Neuronal stem cell (in vitro differentiated cells): ENCODE data around the gene AMFR.
A peak's percentile ranks its signal among the peaks of the same experiment; 100 is the strongest.

Experiments used
- DNase-seq: peaks from one replicate; pipeline ENCODE4 v3.0.0-alpha.2; 2013; ENCODE audit warnings: low spot score
- H2AFZ ChIP-seq: one replicate; pipeline ENCODE4 v1.6.1; 2013; ENCODE audit warnings: mild to moderate bottlenecking, low read length, inconsistent platforms
- H2AK5ac ChIP-seq: 2 replicates; pipeline ENCODE4 v1.6.1; 2013; ENCODE audit warnings: low read depth, mild to moderate bottlenecking, inconsistent platforms, low read length, moderate library complexity, mixed read lengths
- H2BK120ac ChIP-seq: 2 replicates; pipeline ENCODE4 v1.6.1; 2013; ENCODE audit warnings: low read depth, mild to moderate bottlenecking, inconsistent platforms, low read length, moderate library complexity, mixed read lengths
- H2BK12ac ChIP-seq: one replicate; pipeline ENCODE4 v1.6.1; 2013; ENCODE audit warnings: low read length, inconsistent platforms
- H2BK15ac ChIP-seq: 2 replicates; pipeline ENCODE4 v1.6.1; 2013; ENCODE audit warnings: mild to moderate bottlenecking, low read length, inconsistent platforms, mixed read lengths
- H2BK5ac ChIP-seq: one replicate; pipeline ENCODE4 v1.6.1; 2013; ENCODE audit warnings: inconsistent platforms, mild to moderate bottlenecking, low read length, moderate library complexity
- H3K14ac ChIP-seq: one replicate; pipeline ENCODE4 v1.6.1; 2013; ENCODE audit warnings: low read length, inconsistent platforms
- H3K18ac ChIP-seq: 2 replicates; pipeline ENCODE4 v1.6.1; 2013; ENCODE audit warnings: low read length, inconsistent platforms
- H3K23ac ChIP-seq: 2 replicates; pipeline ENCODE4 v1.6.1; 2013; ENCODE audit warnings: low read depth, mild to moderate bottlenecking, mixed read lengths, low read length, inconsistent platforms; ENCODE audit not compliant: poor library complexity
- H3K27ac ChIP-seq: replicated peaks from 3 replicates; pipeline ENCODE4 v1.5.1; 2013; ENCODE audit warnings: low read length, inconsistent platforms
- H3K27me3 ChIP-seq, 3 experiments: 2 replicates each; pipeline ENCODE4 v1.6.1; 2013; ENCODE audit warnings: low read length in 3 of 3, mild to moderate bottlenecking in 2 of 3, inconsistent platforms in 1 of 3, low read depth in 1 of 3, mixed read lengths in 1 of 3, moderate library complexity in 1 of 3; ENCODE audit not compliant: control insufficient read depth in 3 of 3, insufficient read depth in 3 of 3
- H3K36me3 ChIP-seq, 2 donors: replicated peaks in 1 of 2; 2 replicates each; pipeline ENCODE4 v1.6.1; 2013; ENCODE audit warnings: low read length in 2 of 2; ENCODE audit not compliant: control insufficient read depth in 2 of 2, insufficient read depth in 2 of 2
- H3K4ac ChIP-seq: 2 replicates; pipeline ENCODE4 v1.6.1; 2013; ENCODE audit warnings: inconsistent platforms, mild to moderate bottlenecking, low read length, moderate library complexity
- H3K4me1 ChIP-seq, 2 donors: 1 replicate in 1 of 2; 2 replicates in 1 of 2; pipeline ENCODE4 v1.6.1; 2013; ENCODE audit warnings: low read length in 2 of 2, low read depth in 1 of 2; ENCODE audit not compliant: control insufficient read depth in 2 of 2, insufficient read depth in 1 of 2
- H3K4me2 ChIP-seq: one replicate; pipeline ENCODE4 v1.6.1; 2013; ENCODE audit warnings: mild to moderate bottlenecking, low read length, inconsistent platforms; ENCODE audit not compliant: insufficient read depth, poor library complexity, severe bottlenecking
- H3K4me3 ChIP-seq, 2 donors: 2 replicates each; pipeline ENCODE4 v1.5.1; 2013; ENCODE audit warnings: low read length in 2 of 2, mild to moderate bottlenecking in 2 of 2, inconsistent platforms in 1 of 2, moderate library complexity in 1 of 2
- H3K79me1 ChIP-seq: one replicate; pipeline ENCODE4 v1.6.1; 2013; ENCODE audit warnings: low read depth, mild to moderate bottlenecking, inconsistent platforms, low read length, moderate library complexity
- H3K9ac ChIP-seq: one replicate; pipeline ENCODE4 v1.6.1; 2013; ENCODE audit warnings: mild to moderate bottlenecking, low read depth, low read length, inconsistent platforms; ENCODE audit not compliant: poor library complexity
- H3K9me3 ChIP-seq, 2 donors: replicated peaks in 1 of 2; 2 replicates each; pipeline versions ENCODE3 to v1.6.1; 2013; ENCODE audit warnings: low read length in 2 of 2, mild to moderate bottlenecking in 2 of 2, inconsistent platforms in 1 of 2, low read depth in 1 of 2, mixed read lengths in 1 of 2, moderate library complexity in 1 of 2; ENCODE audit not compliant: control insufficient read depth in 2 of 2, insufficient read depth in 1 of 2
- H4K8ac ChIP-seq: one replicate; pipeline ENCODE4 v1.6.1; 2013; ENCODE audit warnings: low read depth, mild to moderate bottlenecking, inconsistent platforms, low read length, moderate library complexity
- H4K91ac ChIP-seq: one replicate; pipeline ENCODE4 v1.6.1; 2013; ENCODE audit warnings: low read length, low read depth, mild to moderate bottlenecking, inconsistent platforms; ENCODE audit not compliant: poor library complexity
- WGBS, 2 donors: extraction: QIAGEN DNeasy Blood & Tissue Kit; methylation state at CpG; one replicate each; pipeline ENCODE4 v1.1.7; 2013; ENCODE audit warnings: missing lambda C conversion rate in 2 of 2, mixed read lengths in 1 of 2; ENCODE audit not compliant: insufficient read length in 2 of 2, insufficient replicate concordance in 1 of 2; ENCODE audit errors: extremely low coverage in 2 of 2; 5-methylcytosine and 5-hydroxymethylcytosine counted together

AMFR gene

GRCh38 chr16:56372013-56372634 lies 53.2 kb downstream of the AMFR start:
- H3K18ac ChIP-seq = no peak overlapping the region
- 100% methylated on average over 2 of the region's 7 CpGs; no CpG with 5 or more reads in 1 of the 2 donors for WGBS, 2 donors
- H3K4me3 ChIP-seq = no peak overlapping the region
- H3K9ac ChIP-seq = no peak overlapping the region
- no peak overlapping the region for H2BK120ac ChIP-seq
- no peak overlapping the region for H2AK5ac ChIP-seq
- no peak overlapping the region for H2BK5ac ChIP-seq
- no peak overlapping the region for H3K4me2 ChIP-seq
- H3K79me1 ChIP-seq = no peaks in the 10 kb centered on the region
- H3K4ac ChIP-seq = no peak overlapping the region
- H3K36me3 ChIP-seq = peaks cover 5 to 44% of the 10 kb centered on the region in 2 donors
- peaks cover 0 to 2% (median 0%) of the 10 kb centered on the region in 3 experiments for H3K27me3 ChIP-seq
- H4K8ac ChIP-seq = no peak overlapping the region
- H3K27ac ChIP-seq = no peak overlapping the region
- no peak overlapping the region for H2AFZ ChIP-seq
- no peak overlapping the region for H3K23ac ChIP-seq
- no peak overlapping the region for H3K14ac ChIP-seq
- no peak overlapping the region for H2BK12ac ChIP-seq
- H3K4me1 ChIP-seq = peaks cover 2% of the 10 kb centered on the region in 2 donors
- H4K91ac ChIP-seq = no peak overlapping the region
- H2BK15ac ChIP-seq = no peak overlapping the region
- DNase-seq = no peak
- no peaks in the 10 kb centered on the region for H3K9me3 ChIP-seq

GRCh38 chr16:56371660-56371937 lies 53.7 kb downstream of the AMFR start:
- no peak overlapping the region for H3K4me2 ChIP-seq
- H3K79me1 ChIP-seq = peaks cover 3% of the 10 kb centered on the region
- H2AFZ ChIP-seq = no peak overlapping the region
- peak overlapping the region; percentile 49 for H2BK5ac ChIP-seq
- WGBS, 2 donors = no CpG with 5 or more reads among the region's 1 CpG
- H2AK5ac ChIP-seq = no peak overlapping the region
- no peak overlapping the region for H2BK15ac ChIP-seq
- no peak overlapping the region for H4K8ac ChIP-seq
- no peak overlapping the region for H2BK120ac ChIP-seq
- no peak overlapping the region for H4K91ac ChIP-seq
- H3K23ac ChIP-seq = no peak overlapping the region
- no peak overlapping the region for H2BK12ac ChIP-seq
- H3K4ac ChIP-seq = no peak overlapping the region
- DNase-seq = no peak
- no peak overlapping the region for H3K18ac ChIP-seq
- H3K27ac ChIP-seq = no peak overlapping the region
- peaks cover 0 to 2% (median 0%) of the 10 kb centered on the region in 3 experiments for H3K27me3 ChIP-seq
- no peak overlapping the region for H3K4me3 ChIP-seq
- no peaks in the 10 kb centered on the region for H3K9me3 ChIP-seq
- peaks cover 9 to 47% of the 10 kb centered on the region in 2 donors for H3K36me3 ChIP-seq
- no peak overlapping the region for H3K14ac ChIP-seq
- H3K9ac ChIP-seq = no peak overlapping the region
- H3K4me1 ChIP-seq = peaks cover 2% of the 10 kb centered on the region in 2 donors

- Histone ChIP-seq H3K4me2 (no peak overlapping the region), H3K79me1 (peaks cover 3% of the 10 kb centered on the region), H3K9ac (no peak overlapping the region), H3K27me3 (peaks cover 0 to 2% (median 0%) of the 10 kb centered on the region in 3 experiments), H3K18ac (no peak overlapping the region), H2BK12ac (no peak overlapping the region), H3K27ac (no peak overlapping the region), H2BK5ac (peak overlapping the region; percentile 49), H3K36me3 (peaks cover 9 to 51% of the 10 kb centered on the region in 2 donors), H3K14ac (no peak overlapping the region), H3K23ac (no peak overlapping the region), H2AK5ac (no peak overlapping the region), H3K4me1 (peaks cover 2% of the 10 kb centered on the region in 2 donors), H4K8ac (no peak overlapping the region), H2BK120ac (no peak overlapping the region), H3K4ac (peak overlapping the region; percentile 61), H3K4me3 (no peak overlapping the region), H4K91ac (no peak overlapping the region), H2BK15ac (no peak overlapping the region), H2AFZ (no peak overlapping the region), H3K9me3 (no peaks in the 10 kb centered on the region)
- WGBS, 2 donors = no CpG with 5 or more reads among the region's 6 CpGs
- no peak for DNase-seq
These were observed 54.3 kb downstream of the AMFR start for GRCh38 chr16:56370875-56371659.

GRCh38 chr16:56370185-56370874 lies 55.0 kb downstream of the AMFR start:
- Histone ChIP-seq H2AK5ac (no peak overlapping the region), H3K36me3 (peaks cover 9 to 57% of the 10 kb centered on the region in 2 donors), H3K4ac (no peak overlapping the region), H3K4me3 (no peak overlapping the region), H3K4me1 (peaks cover 2% of the 10 kb centered on the region in 2 donors), H2BK5ac (no peak overlapping the region), H3K18ac (no peak overlapping the region), H2BK12ac (no peak overlapping the region), H3K4me2 (no peak overlapping the region), H2BK120ac (no peak overlapping the region), H2AFZ (no peak overlapping the region), H3K27ac (no peak overlapping the region), H3K14ac (no peak overlapping the region), H3K79me1 (peaks cover 3% of the 10 kb centered on the region), H2BK15ac (no peak overlapping the region), H4K91ac (no peak overlapping the region), H3K9me3 (no peaks in the 10 kb centered on the region), H3K27me3 (peaks cover 0 to 2% (median 0%) of the 10 kb centered on the region in 3 experiments), H3K23ac (no peak overlapping the region), H4K8ac (no peak overlapping the region), H3K9ac (no peak overlapping the region)
- WGBS, 2 donors = no CpG with 5 or more reads among the region's 2 CpGs
- DNase-seq = no peak
